ENCODE data around the gene SRP9. TPM values are rescaled to one million over a fixed set of nuclear protein-coding genes. Genes with fewer than 3 reads are reported as not detected.
"Not testable (repeated sequence)": the region's sequence is repeated elsewhere in the genome, so short reads cannot be mapped to it uniquely, and the experiment has no call there.

SRP9 gene
- total RNA-seq, 1 donor from 2014 or later: 368 TPM

DNA sequence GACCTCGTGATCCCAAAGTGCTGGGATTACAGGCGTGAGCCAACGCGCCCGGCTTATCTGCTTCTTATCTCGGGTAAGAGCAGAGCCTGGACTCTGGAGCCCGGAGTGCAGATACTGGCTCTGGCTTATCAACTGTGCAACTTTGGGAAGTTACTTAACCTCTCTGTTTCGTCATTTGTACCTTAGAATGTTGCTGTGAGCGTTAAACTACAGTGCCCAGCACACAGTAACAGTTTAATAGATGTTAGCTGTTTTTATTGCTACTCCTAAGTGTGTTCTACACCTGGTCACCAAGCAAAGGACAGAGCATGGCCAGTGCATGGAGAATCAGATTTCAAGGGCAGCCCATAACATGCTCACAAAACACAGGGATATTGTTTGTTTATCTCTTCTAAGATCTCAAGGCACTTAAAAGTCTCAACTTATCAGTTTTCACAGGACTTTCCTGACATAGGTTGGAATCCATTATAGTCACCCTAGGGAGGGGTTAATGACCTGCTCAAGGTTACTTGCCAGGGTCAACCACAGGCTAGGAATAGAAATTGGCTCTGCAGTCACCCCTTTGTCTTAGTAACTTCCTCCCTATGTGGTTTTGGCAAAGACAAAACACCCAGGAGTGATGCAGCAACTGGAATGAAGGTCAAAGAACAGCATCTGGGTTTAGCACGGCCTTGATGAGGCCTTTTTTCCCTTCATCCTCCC is 22.5 kb upstream of the SRP9 start:
- DNase-seq (ENCODE audit: low spot score in 2 of 2): no peak
- no peak for FAIRE-seq

DNA sequence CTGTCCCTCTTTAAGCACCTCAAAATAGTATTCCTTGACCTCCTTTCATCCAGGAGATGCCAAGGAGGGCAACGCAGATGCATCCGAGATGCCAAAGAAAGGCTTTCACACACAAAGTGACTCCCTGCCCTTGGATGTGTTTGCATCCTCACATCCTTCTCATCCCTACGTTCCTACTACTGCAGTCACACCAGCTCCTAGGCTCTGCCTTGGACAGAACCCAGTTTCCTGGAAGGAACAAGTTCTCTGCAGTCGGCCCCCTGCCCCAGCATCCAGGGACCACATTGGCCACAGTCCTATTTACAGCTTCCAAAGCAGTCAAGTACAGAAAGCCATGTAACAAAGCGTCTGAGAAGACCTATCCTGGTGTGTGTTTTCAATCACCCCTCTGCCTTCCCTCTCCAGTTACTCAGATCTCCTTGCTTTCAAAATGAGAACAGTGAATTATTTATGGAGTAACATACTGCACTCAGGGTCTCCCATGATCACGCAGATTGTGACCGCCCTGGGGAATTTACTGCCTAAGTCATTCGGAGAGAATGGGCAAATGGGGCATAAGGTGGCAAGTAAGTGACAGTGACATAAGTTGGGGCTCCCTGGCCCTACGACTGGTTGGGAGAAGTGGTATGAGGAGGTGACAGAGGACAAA is 21.8 kb upstream of the SRP9 start:
- FAIRE-seq (no peak), DNase-seq (ENCODE audit: low spot score in 2 of 2) (no peak)

DNA sequence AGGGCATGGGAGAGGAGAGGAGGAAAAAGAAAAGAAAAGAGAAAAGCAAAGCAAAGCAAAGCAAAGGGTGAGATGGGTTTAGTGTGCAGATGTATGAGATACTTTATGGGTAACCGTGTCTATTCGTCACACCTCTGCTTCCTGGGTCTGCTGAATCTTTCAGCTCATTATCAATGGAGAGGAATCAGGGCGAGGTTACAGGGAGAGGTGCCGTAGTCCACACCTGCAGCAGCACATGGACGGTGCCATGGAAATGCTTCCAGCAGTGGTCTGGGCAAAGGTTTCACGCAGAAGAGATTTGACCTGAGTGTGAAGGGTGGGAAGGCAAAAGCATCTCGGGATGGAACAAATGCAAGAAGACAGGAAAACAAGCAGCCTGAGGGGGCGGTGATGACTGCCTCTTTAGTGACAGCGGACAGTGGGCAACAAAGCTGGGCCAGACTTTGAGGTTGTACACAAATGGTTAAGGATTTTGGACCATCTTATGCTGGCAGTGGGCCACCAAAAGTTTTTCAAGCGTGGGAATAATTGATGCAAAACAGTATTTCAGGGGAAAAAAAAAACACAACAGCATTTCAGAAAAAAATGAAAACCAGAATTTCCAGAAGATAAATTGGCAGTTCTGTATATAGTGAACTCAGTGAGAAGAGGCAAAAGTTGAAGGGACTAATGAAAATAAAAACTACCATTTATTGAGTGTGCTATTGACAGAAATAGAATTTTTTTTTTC is 19.5 kb upstream of the SRP9 start:
- FAIRE-seq (no peak), DNase-seq (ENCODE audit: low spot score in 2 of 2) (no peak)

DNA sequence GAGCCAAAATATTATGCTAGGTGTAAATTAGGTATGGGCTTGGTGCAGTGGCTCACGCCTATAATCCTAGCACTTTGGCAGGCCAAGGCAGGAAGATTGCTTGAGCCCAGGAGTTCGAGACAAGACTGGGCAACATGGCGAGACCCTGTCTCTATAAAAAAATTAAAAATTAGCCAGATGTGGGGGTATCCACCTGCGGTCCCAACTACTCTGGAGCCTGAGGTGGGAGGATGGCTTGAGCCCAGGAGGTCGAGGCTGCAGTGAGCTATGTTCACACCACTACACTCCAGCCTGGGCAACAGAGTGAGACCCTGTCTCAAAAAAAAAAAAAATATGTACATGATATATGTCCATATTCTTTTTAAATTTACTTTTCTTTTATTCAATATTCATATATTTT is 17.7 kb upstream of the SRP9 start:
- not testable (repeated sequence) for DNase-seq (ENCODE audit: low spot score in 2 of 2); FAIRE-seq

DNA sequence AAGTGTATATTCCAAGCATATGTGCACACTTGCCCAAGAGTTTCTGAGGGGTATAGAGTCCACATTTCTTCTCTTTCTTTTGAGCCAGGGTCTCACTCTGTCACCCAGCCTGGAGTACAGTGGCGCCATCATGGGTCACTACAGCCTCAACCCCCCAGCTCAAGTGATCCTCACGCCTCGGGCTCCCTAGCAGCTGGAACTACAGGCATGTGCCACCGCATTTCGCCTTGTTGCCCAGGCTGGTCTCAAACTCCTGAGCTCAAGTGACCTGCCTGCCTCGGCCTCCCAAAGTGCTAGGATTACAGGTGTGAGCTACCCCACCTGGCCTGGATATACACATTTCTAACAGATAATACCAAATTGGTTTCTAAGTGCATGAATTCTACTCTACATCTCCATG is 17.1 kb upstream of the SRP9 start:
- FAIRE-seq (no peak), DNase-seq (ENCODE audit: low spot score in 2 of 2) (no peak)

DNA sequence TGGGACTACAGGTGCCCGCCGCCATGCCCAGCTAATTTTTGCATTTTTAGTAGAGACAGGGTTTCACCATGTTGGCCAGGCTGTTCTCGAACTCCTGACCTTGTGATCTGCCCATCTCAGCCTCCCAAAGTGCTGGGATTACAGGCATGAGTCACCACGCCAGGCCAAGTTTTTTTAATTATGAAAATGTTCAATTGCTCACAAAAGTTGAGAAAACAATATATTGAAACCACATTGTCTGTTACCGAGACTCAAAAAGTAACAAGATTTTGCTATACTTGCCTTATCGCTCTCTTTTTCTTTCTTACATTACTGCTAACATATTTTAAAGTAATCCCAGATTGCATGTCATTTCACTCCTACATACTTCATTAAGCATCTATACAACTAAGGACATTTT is 16.2 kb upstream of the SRP9 start:
- DNase-seq (ENCODE audit: low spot score in 2 of 2); FAIRE-seq: not testable (repeated sequence)

- no peak for FAIRE-seq
- no peak for DNase-seq (ENCODE audit: low spot score in 2 of 2)
Measured at GRCh38 chr1:225762002-225762441, 15.6 kb upstream of the SRP9 start.

- DNase-seq (ENCODE audit: low spot score in 2 of 2): no peak
- no peak for FAIRE-seq
Measured at GRCh38 chr1:225762444-225762843, 15.2 kb upstream of the SRP9 start.

GRCh38 chr1:225763716-225764548 is 13.7 kb upstream of the SRP9 start:
- DNase-seq (ENCODE audit: low spot score in 2 of 2) (no peak), FAIRE-seq (no peak)

GRCh38 chr1:225765982-225766674 is 11.5 kb upstream of the SRP9 start:
- FAIRE-seq (no peak), DNase-seq (ENCODE audit: low spot score in 2 of 2) (no peak)

GRCh38 chr1:225766967-225767633 is 10.5 kb upstream of the SRP9 start:
- DNase-seq (ENCODE audit: low spot score in 2 of 2) (peak in 1 of 2 donors; percentile 44), FAIRE-seq (no peak)

DNA sequence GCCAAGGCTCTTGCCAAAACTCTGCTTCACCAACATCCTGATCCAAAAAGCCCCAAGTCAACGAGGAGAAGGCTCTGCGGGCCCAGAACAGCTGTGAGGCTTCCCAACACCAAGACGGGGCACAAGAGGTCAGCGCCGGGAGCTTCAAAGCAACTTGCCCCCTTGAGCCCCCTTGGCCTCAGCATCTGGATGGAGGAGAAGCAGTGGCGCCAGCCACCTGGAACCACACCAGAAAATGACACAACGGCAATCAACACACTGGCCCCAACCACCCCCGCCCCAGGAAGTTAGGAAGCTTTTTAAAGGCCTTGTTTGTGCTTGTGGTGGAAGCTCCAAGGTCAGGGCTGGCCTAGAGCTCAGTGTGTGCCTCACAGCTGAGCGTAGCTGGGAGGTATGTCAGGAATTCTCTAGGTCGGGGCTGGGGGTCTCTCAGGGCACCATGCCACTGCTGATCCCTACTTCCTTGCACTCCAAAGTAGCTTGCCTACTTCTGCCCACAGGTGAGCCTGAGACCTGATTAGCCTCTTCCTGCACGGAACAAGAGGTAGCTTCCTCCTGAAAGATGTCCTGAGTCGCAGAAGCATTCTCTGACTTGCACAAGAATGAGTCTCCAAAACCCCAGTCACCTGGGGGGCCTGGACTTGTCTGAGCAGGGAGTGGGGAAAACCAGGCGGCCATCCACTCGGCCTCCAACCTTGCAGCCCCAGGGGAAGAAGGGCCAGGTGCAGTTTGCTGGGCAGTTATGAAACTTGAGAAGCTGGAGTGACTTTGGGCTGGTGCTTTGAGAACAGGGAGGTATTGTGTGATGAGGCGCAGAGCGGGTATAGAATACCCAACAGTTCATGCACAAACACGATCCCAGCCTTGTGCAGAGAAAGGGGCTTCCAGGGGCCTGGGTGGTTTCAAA is 9.7 kb upstream of the SRP9 start:
- DNase-seq (ENCODE audit: low spot score in 2 of 2): no peak
- no peak for FAIRE-seq

DNA sequence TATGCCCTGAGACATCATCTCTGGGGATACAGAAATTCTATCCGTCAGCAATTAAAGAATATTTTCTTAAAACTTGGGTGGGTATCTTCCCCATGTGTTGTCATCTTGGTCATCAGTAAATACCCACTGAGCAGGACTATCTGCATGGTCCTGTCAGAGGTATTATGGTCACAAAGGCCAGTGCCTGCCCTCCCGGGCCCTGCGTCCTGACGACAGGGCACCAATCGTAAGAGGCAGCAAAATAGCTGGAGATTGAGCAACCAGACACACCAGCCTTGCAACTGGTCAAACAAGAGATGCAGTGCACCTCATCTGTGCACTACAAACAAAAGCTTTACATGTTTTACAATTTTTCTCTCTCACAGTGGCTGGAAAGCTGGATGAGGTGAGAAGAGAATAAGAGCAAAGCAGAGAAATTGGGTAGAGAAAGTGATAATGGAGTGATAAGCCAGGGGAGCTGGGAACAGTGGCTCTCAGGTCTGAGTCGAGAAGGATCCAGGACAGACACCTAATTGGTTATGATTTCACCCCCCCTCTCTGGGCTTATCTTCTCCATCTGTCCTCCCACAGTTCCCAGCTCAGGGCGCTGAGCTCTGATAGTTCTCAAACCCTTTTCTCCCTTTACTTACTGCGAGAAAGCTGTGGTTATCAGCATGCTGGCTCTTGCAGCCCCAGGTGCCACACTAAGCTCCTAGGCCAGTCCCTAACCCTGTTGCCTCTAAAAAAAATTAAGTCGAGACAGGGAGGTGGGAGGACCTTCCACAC is 8.8 kb upstream of the SRP9 start:
- FAIRE-seq (no peak), DNase-seq (ENCODE audit: low spot score in 2 of 2) (no peak)

DNA sequence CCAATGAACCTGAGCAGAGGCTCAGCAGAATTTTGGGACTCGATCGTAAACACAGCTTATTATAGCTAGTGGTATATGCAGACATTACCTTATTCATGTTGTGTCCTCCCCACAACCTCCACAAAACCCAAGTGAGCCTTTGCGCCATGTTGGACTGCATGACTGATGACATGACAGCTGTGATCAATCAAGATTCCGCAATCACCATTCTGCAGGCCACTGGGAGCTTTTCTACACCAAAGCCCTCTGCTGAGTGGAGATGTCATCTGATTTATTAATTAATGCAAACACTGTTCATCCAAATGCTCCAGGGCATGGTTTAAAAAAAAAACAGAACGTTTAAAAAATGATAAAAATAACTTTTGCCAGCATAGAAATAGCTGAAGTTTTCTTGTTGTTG is 7.9 kb upstream of the SRP9 start:
- FAIRE-seq: no peak
- DNase-seq (ENCODE audit: low spot score in 2 of 2): no peak

GRCh38 chr1:225770561-225771248 is 6.9 kb upstream of the SRP9 start:
- FAIRE-seq (no peak), DNase-seq (ENCODE audit: low spot score in 2 of 2) (no peak)

GRCh38 chr1:225771661-225772322 is 5.8 kb upstream of the SRP9 start:
- FAIRE-seq: no peak
- no peak for DNase-seq (ENCODE audit: low spot score in 2 of 2)

DNA sequence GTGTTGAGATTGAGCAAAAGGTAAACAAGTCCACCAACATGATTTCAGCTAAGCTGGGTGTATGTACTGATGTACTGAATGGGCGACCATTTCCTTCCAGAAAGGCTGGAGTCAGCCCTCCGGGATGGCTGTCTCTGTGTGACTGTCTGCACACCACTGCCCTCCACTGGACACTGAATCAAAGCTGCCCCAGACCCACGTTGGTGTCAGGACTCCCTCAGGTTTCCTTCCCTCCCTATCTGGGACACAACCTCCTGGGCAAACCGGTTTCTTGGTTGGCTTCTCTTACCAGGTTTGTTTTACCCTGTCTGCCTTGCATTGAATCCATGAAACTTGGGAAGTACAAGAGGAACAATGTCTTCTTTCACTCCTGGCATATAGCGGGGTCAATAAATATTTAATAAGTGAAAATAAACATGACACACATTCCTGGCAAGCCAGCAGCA is 5.3 kb upstream of the SRP9 start:
- DNase-seq (ENCODE audit: low spot score in 2 of 2): peak; percentile 38 to 70
- no peak for FAIRE-seq

Measured in frontal cortex (tissue), 4 donors.